H1 (cell line): Measurements from ENCODE around the gene MAD2L1BP. TPM values are rescaled to one million over a fixed set of nuclear protein-coding genes. Genes with fewer than 3 reads are reported as not detected.

Experiments used
- BRCA1 ChIP-seq: IDR thresholded peaks from 2 replicates; pipeline ENCODE4 v1.6.1; 2012; ENCODE audit warnings: low read depth, low read length, improper control_type of control experiment
- CHD2 ChIP-seq: IDR thresholded peaks from 2 replicates; pipeline ENCODE4 v1.6.1; 2012; ENCODE audit warnings: low read length, improper control_type of control experiment
- CREB1 ChIP-seq: IDR thresholded peaks from 2 replicates; pipeline ENCODE4 v1.6.1; 2012; ENCODE audit warnings: inconsistent platforms
- CTBP2 ChIP-seq: IDR thresholded peaks from 2 replicates; pipeline ENCODE4 v1.7.0; 2011; ENCODE audit warnings: borderline replicate concordance, mild to moderate bottlenecking, moderate library complexity, mixed read lengths, low read length; ENCODE audit not compliant: insufficient read depth, insufficient read length
- GABPA ChIP-seq: IDR thresholded peaks from 2 replicates; pipeline ENCODE4 v1.6.1; 2011; ENCODE audit warnings: mild to moderate bottlenecking, low read length, moderate library complexity, borderline replicate concordance; ENCODE audit not compliant: insufficient read depth
- GTF2F1 ChIP-seq: IDR thresholded peaks from 2 replicates; pipeline ENCODE4 v1.6.1; 2012; ENCODE audit warnings: low read depth, low read length, improper control_type of control experiment, borderline replicate concordance
- HDAC2 ChIP-seq, 2 experiments: fragments of 300-600 bp in 1 of 2; sonication (generic) in 1 of 2; IDR thresholded peaks; 2 replicates each; pipeline ENCODE4 v1.6.1; 2011 to 2012; ENCODE audit warnings: low read depth in 2 of 2, low read length in 2 of 2, mild to moderate bottlenecking in 2 of 2, moderate library complexity in 2 of 2, borderline replicate concordance in 1 of 2, inconsistent platforms in 1 of 2
- JUN ChIP-seq: IDR thresholded peaks from 2 replicates; pipeline ENCODE4 v1.6.1; 2011; ENCODE audit warnings: low read depth, mild to moderate bottlenecking, improper control_type of control experiment, low read length
- KDM4A ChIP-seq: IDR thresholded peaks from one replicate; pipeline ENCODE4 v1.7.1; 2012; ENCODE audit warnings: low read depth, mild to moderate bottlenecking, moderate library complexity, low read length, inconsistent platforms; ENCODE audit not compliant: severe bottlenecking
- MAX ChIP-seq: IDR thresholded peaks from 2 replicates; pipeline ENCODE4 v1.6.1; 2012; ENCODE audit warnings: inconsistent platforms
- PHF8 ChIP-seq: fragments of 200-600 bp; sonication (generic); conservative IDR thresholded peaks from 2 replicates; pipeline ENCODE4 v1.7.1; 2012; ENCODE audit warnings: low read depth, mild to moderate bottlenecking, inconsistent platforms, low read length, moderate library complexity
- POLR2A ChIP-seq, 2 experiments: IDR thresholded peaks; 1 replicate in 1 of 2; 2 replicates in 1 of 2; pipeline ENCODE4 v1.6.1; 2011; ENCODE audit warnings: low read depth in 2 of 2, low read length in 2 of 2, mild to moderate bottlenecking in 2 of 2; ENCODE audit errors: control extremely low read depth in 1 of 2
- POLR2AphosphoS5 ChIP-seq: IDR thresholded peaks from 2 replicates; pipeline ENCODE4 v1.6.1; 2011; ENCODE audit warnings: low read depth, low read length
- RAD21 ChIP-seq, 2 experiments: IDR thresholded peaks in 1 of 2; conservative IDR thresholded peaks in 1 of 2; 2 replicates each; pipeline ENCODE4 v1.6.1; 2011; ENCODE audit warnings: low read depth in 2 of 2, low read length in 2 of 2, improper control_type of control experiment in 1 of 2, inconsistent platforms in 1 of 2, mild to moderate bottlenecking in 1 of 2, moderate library complexity in 1 of 2
- SAP30 ChIP-seq: fragments of 300-600 bp; sonication (generic); IDR thresholded peaks from 2 replicates; pipeline ENCODE4 v1.7.1; 2012; ENCODE audit warnings: low read length, moderate library complexity, mild to moderate bottlenecking, inconsistent platforms; ENCODE audit not compliant: insufficient read depth, insufficient replicate concordance
- SIX5 ChIP-seq: IDR thresholded peaks from 2 replicates; pipeline ENCODE4 v1.6.1; 2011; ENCODE audit warnings: mild to moderate bottlenecking, low read depth, low read length
- SP1 ChIP-seq: IDR thresholded peaks from 2 replicates; pipeline ENCODE4 v1.6.1; 2011; ENCODE audit warnings: low read depth, low read length
- TAF1 ChIP-seq: IDR thresholded peaks from 2 replicates; pipeline ENCODE4 v1.6.1; 2011; ENCODE audit warnings: mild to moderate bottlenecking, low read depth, low read length
- TAF7 ChIP-seq: optimal IDR thresholded peaks from 2 replicates; pipeline ENCODE3; 2011; ENCODE audit warnings: low read depth, mild to moderate bottlenecking, inconsistent platforms, low read length, moderate library complexity, borderline replicate concordance
- TBP ChIP-seq: IDR thresholded peaks from 2 replicates; pipeline ENCODE4 v1.6.1; 2011; ENCODE audit warnings: low read depth, low read length, improper control_type of control experiment
- YY1 ChIP-seq: IDR thresholded peaks from 2 replicates; pipeline ENCODE4 v1.6.1; 2011; ENCODE audit warnings: low read depth, mild to moderate bottlenecking, low read length
- polyA plus RNA-seq, 7 experiments: library from polyadenylated mRNA; depleted of rRNA in 3 of 7; stranded (reverse) in 5 of 7; unstranded in 2 of 7; fragments of >200 nt in 5 of 7; fragments of 200-250 nt in 2 of 7; gene quantifications; 1 replicate in 5 of 7; 2 replicates in 1 of 7; 4 replicates in 1 of 7; pipeline versions ENCODE4 v1.2.1 to v1.2.3, GENCODE V29; 2011 to 2013; ENCODE audit warnings: missing spikeins in 2 of 7, mixed read lengths in 2 of 7
- total RNA-seq: library from RNA; stranded (reverse); fragmentation: NEBNext Ultra II Directional; extraction: Animal tissue kit (Norgen Biotek cat#: 25700); gene quantifications from 2 replicates; pipeline ENCODE4 v1.2.1, GENCODE V29; 2021

Gene MAD2L1BP
- total and polyA plus RNA-seq, 2 of the 8 experiments (the other 6 are each of a cell fraction or from before 2014, with no cell fraction given), result 35.5 to 70.0 TPM

GRCh38 chr6:43635387-43636307 lies at the start of gene MAD2L1BP (continued):
- peak; percentile 49; the same call in 1 of the 2 replicates for TF ChIP-seq CHD2
- TF ChIP-seq RAD21 (IDR thresholded peaks at IDR 0.05 in 1 of 2, conservative IDR thresholded peaks at IDR 0.05 in 1 of 2; ENCODE audit: low read depth in 2 of 2, low read length in 2 of 2), result no peak
- peak; percentile 91 for TF ChIP-seq TAF7
- peak; percentile 67 for TF ChIP-seq SAP30
- no peak for TF ChIP-seq SIX5
- peak in 1 of 2 experiments; percentile 75; a peak in 1 of 4 replicates for TF ChIP-seq HDAC2 (IDR thresholded peaks at IDR 0.05; ENCODE audit: borderline replicate concordance in 1 of 2, low read depth in 2 of 2, low read length in 2 of 2)
- peak; percentile 89 for TF ChIP-seq YY1
- peak; percentile 62; the same call in 1 of the 2 replicates for TF ChIP-seq SP1
- TF ChIP-seq POLR2A (IDR thresholded peaks at IDR 0.05; ENCODE audit: control extremely low read depth in 1 of 2, low read depth in 2 of 2, low read length in 2 of 2), result peak; percentile 86 to 99
- TF ChIP-seq PHF8, result peak; percentile 91
- peak; percentile 86 for TF ChIP-seq TBP
- no peak for TF ChIP-seq JUN
- peak; percentile 64; the same call in 1 of the 2 replicates for TF ChIP-seq GTF2F1
- peak; percentile 91 for TF ChIP-seq TAF1
- no peak for TF ChIP-seq GABPA
- TF ChIP-seq MAX, result peak; percentile 12; the same call in 1 of the 2 replicates
- peak; percentile 56 for TF ChIP-seq CTBP2
- peak; percentile 63 for TF ChIP-seq CREB1
- TF ChIP-seq POLR2AphosphoS5, result peak; percentile 95
- TF ChIP-seq BRCA1, result no peak
- peak; percentile 68 for TF ChIP-seq KDM4A
